ENCODE results near the gene FEM1B. TPM values are rescaled to one million over a fixed set of nuclear protein-coding genes. Genes with fewer than 3 reads are reported as not detected.

Gene FEM1B
- total RNA-seq, 1 experiment from 2014 or later, result 47.3 TPM

GRCh38 chr15:68310178-68310803 lies 32.7 kb downstream of the FEM1B start:
- CTCF ChIA-PET, result no interaction called here
- H3K4me1 ChIP-seq (ENCODE audit: insufficient read depth, low read length, poor library complexity, severe bottlenecking), result no peaks in the 10 kb centered on the region

GRCh38 chr15:68310804-68311463 lies 33.4 kb downstream of the FEM1B start:
- H3K27ac ChIP-seq (ENCODE audit: low read depth, low read length, poor library complexity, severe bottlenecking), result no peak overlapping the region
- H3K4me3 ChIP-seq (ENCODE audit: low read depth, low read length, poor library complexity, severe bottlenecking), result no peak overlapping the region
- H3K27me3 ChIP-seq (replicated peaks; ENCODE audit: insufficient read depth, low read depth, low read length, poor library complexity), result no peaks in the 10 kb centered on the region
- no peak for DNase-seq (ENCODE audit: low spot score)
- POLR2A ChIA-PET (ENCODE audit: low non-redundant PET), result no interaction called here
- no peaks in the 10 kb centered on the region for H3K9me3 ChIP-seq (ENCODE audit: low read depth, low read length, poor library complexity, severe bottlenecking)
- TF ChIP-seq EZH2 (IDR thresholded peaks at IDR 0.05; ENCODE audit: borderline replicate concordance, low read depth, low read length, poor library complexity, severe bottlenecking), result no peak
- no peak for TF ChIP-seq CTCF (conservative IDR thresholded peaks at IDR 0.05; ENCODE audit: low read depth, low read length)
- H3K36me3 ChIP-seq (ENCODE audit: insufficient read depth, low read length, poor library complexity, severe bottlenecking), result no peaks in the 10 kb centered on the region
- CTCF ChIA-PET, result no interaction called here
- H3K4me1 ChIP-seq (ENCODE audit: insufficient read depth, low read length, poor library complexity, severe bottlenecking), result no peaks in the 10 kb centered on the region
- BruUV-seq (replicated peaks), result no TSS peak
- intact Hi-C loops (cut with micrococcal nuclease; ENCODE audit: unreplicated experiment), result no loop called here

More at GRCh38 chr15:68310178-68310803, 32.7 kb downstream of the FEM1B start:
- DNase-seq (ENCODE audit: low spot score), result no peak
- POLR2A ChIA-PET (ENCODE audit: low non-redundant PET), result no interaction called here
- intact Hi-C loops (cut with micrococcal nuclease; ENCODE audit: unreplicated experiment), result no loop called here
- BruUV-seq (replicated peaks), result no TSS peak
- no peak for TF ChIP-seq CTCF (conservative IDR thresholded peaks at IDR 0.05; ENCODE audit: low read depth, low read length)
- no peak for TF ChIP-seq EZH2 (IDR thresholded peaks at IDR 0.05; ENCODE audit: borderline replicate concordance, low read depth, low read length, poor library complexity, severe bottlenecking)
- H3K9me3 ChIP-seq (ENCODE audit: low read depth, low read length, poor library complexity, severe bottlenecking), result no peaks in the 10 kb centered on the region
- no peaks in the 10 kb centered on the region for H3K36me3 ChIP-seq (ENCODE audit: insufficient read depth, low read length, poor library complexity, severe bottlenecking)
- no peaks in the 10 kb centered on the region for H3K27me3 ChIP-seq (replicated peaks; ENCODE audit: insufficient read depth, low read depth, low read length, poor library complexity)
- H3K27ac ChIP-seq (ENCODE audit: low read depth, low read length, poor library complexity, severe bottlenecking), result no peak overlapping the region
- H3K4me3 ChIP-seq (ENCODE audit: low read depth, low read length, poor library complexity, severe bottlenecking), result no peak overlapping the region

- intact Hi-C loops (cut with micrococcal nuclease; ENCODE audit: unreplicated experiment), result no loop called here
- Histone ChIP-seq H3K27ac (ENCODE audit: low read depth, low read length, poor library complexity, severe bottlenecking) (no peak overlapping the region), H3K27me3 (replicated peaks; ENCODE audit: insufficient read depth, low read depth, low read length, poor library complexity) (no peaks in the 10 kb centered on the region), H3K4me1 (ENCODE audit: insufficient read depth, low read length, poor library complexity, severe bottlenecking) (no peaks in the 10 kb centered on the region), H3K36me3 (ENCODE audit: insufficient read depth, low read length, poor library complexity, severe bottlenecking) (no peaks in the 10 kb centered on the region), H3K4me3 (ENCODE audit: low read depth, low read length, poor library complexity, severe bottlenecking) (no peak overlapping the region), H3K9me3 (ENCODE audit: low read depth, low read length, poor library complexity, severe bottlenecking) (no peaks in the 10 kb centered on the region)
- no peak for TF ChIP-seq CTCF (conservative IDR thresholded peaks at IDR 0.05; ENCODE audit: low read depth, low read length)
- no peak for TF ChIP-seq EZH2 (IDR thresholded peaks at IDR 0.05; ENCODE audit: borderline replicate concordance, low read depth, low read length, poor library complexity, severe bottlenecking)
- ChIA-PET POLR2A (ENCODE audit: low non-redundant PET) (interaction anchor here (0.5 kb wide), 1 partner anchor 141 kb away, joined by 3 read pairs; no protein-coding TSS in a partner anchor), CTCF (no interaction called here)
- DNase-seq (ENCODE audit: low spot score), result no peak
- no TSS peak for BruUV-seq (replicated peaks)
These were observed 33.9 kb downstream of the FEM1B start for GRCh38 chr15:68311464-68311835.

Measured in A673 (cell line).